NOMO-1 (cell line): ENCODE data around the gene RFPL1.
A peak's percentile ranks its signal among the peaks of the same experiment; 100 is the strongest.

Experiments
- DNase-seq, 2 experiments: peaks; one replicate each; lab custom pipeline; 2025; ENCODE audit not compliant: unreplicated experiment in 2 of 2; lab: John Stamatoyannopoulos, UW

RFPL1 gene

DNA sequence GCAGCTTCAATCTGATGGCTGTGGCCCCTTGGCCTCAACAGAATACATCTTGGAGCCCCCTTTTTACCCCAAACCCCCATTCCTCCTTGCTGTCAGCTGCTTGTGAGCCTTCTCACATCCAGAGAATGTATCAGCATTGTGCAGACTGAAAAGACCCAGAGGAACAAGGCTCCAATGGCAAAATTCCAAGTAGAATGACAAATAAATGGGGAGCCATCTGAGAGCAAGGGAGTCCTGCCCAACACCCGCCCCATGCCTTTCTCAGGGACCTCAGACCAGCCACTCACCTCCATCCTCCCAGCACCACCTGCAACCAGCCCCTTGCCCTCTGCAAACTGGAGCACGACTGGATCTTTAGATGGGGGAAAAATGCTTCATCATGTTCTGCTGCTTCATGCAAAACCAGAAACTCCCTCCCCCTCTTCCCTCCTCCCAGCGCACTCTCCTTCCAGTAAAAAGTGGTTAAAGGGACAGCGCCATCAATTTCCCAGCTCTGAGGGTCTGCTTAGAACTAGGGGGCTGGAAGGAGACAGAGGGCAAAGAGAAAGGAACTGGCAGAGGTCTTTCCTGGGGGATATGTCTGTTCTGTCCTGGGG, 39.4 kb downstream of the RFPL1 start:
- no peak for DNase-seq

DNA sequence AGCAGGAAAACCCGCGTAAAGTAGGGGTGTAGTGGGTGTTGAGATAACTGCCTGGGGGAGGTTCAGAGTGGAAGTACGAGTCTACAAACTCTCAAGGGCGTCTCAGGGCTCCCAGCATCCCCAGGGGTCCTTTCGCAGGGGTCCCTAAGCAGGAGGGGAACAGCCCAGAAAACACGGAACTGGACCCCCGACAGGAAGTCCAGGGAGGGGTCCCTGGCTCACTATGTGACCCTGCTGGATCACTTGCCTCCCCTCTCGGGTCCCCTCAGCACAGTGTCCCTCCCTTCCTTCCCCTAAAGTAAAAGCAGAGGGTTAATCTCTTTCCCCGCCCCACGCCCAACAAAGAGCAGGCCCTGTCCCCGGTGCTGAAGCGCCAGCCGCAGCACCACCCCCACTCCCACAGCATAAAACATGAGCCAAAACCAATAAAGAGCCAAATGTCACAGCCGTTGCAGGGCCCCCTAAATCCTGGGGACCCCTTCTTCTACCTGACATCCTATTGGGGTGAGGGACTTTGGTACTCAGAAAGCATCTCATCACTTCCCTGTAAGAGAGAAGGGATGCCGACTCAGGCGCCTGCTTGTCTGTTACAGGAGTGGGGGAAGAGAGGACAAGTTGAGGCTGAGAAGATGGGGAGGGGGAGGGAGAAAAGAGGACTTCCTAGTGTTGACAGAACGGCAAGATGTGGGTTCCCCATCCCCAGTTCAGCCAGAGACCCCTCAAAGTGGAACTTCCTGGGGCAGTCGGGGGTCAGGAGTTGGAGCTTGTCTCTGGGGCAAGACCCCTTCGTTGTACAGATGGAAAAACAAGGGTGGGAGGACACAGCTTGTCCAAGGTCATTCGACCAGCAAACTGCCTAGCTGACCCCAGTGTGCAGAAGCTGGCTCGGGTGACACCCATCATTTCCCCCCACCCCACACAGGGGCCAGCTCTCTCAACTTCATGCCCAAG, 40.2 kb downstream of the RFPL1 start:
- DNase-seq: peak in 1 of 2 experiments; percentile 17

DNA sequence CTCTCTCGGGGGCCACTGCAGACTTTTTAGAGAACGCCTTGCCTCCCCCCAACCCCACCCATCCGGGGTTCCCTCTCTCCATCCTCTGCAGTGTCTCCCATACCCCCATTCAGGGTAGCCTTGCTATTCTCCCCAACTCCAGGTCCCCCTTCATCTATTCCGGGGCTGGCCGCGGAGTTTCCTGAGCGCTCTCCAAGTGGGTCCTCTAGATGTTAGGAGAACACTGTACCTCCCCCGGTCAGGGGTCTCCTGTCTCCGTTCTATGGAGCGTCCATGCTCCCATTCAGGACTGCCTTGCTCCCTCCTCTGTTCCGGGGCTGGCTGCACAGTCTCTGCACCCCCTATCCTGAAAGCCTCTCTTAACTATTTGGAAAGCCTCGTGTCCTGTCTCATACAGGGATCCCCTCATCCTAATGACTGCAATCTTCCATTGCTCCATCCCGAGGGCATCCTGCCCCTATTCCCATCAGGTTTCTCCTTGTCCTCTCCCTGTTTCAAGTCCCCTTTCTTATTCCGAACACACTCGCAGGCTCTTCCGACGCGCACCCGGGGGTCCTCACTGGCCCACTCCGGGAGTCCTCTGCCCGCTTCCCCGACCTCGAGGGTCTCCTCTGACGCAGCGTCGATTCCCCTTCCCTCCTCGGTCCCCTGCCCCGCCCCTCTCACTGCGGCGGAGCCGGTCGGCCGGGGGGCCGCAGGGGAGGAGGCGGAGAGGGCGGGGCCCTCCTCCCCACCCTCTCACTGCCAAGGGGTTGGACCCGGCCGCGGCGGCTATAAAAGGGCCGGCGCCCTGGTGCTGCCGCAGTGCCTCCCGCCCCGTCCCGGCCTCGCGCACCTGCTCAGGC, 41.3 kb downstream of the RFPL1 start, which contains the start of gene NEFH:
Gene NEFH (plus strand): TSS at position 802 of the 845 bp plus-strand sequence. CDS start 45 bp downstream, outside the sequence.
- peak in 1 of 2 experiments; percentile 7 for DNase-seq

DNA sequence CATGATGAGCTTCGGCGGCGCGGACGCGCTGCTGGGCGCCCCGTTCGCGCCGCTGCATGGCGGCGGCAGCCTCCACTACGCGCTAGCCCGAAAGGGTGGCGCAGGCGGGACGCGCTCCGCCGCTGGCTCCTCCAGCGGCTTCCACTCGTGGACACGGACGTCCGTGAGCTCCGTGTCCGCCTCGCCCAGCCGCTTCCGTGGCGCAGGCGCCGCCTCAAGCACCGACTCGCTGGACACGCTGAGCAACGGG, 41.8 kb downstream of the RFPL1 start:
- DNase-seq: no peak

DNA sequence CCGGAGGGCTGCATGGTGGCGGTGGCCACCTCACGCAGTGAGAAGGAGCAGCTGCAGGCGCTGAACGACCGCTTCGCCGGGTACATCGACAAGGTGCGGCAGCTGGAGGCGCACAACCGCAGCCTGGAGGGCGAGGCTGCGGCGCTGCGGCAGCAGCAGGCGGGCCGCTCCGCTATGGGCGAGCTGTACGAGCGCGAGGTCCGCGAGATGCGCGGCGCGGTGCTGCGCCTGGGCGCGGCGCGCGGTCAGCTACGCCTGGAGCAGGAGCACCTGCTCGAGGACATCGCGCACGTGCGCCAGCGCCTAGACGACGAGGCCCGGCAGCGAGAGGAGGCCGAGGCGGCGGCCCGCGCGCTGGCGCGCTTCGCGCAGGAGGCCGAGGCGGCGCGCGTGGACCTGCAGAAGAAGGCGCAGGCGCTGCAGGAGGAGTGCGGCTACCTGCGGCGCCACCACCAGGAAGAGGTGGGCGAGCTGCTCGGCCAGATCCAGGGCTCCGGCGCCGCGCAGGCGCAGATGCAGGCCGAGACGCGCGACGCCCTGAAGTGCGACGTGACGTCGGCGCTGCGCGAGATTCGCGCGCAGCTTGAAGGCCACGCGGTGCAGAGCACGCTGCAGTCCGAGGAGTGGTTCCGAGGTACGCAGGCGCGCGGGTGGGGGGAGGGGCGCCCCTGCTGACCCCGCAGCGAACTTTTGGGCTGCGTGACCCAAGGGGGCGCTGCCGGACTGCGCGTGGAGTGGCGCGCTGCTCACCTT, 42.3 kb downstream of the RFPL1 start:
- peak; percentile 60 to 77 for DNase-seq

DNA sequence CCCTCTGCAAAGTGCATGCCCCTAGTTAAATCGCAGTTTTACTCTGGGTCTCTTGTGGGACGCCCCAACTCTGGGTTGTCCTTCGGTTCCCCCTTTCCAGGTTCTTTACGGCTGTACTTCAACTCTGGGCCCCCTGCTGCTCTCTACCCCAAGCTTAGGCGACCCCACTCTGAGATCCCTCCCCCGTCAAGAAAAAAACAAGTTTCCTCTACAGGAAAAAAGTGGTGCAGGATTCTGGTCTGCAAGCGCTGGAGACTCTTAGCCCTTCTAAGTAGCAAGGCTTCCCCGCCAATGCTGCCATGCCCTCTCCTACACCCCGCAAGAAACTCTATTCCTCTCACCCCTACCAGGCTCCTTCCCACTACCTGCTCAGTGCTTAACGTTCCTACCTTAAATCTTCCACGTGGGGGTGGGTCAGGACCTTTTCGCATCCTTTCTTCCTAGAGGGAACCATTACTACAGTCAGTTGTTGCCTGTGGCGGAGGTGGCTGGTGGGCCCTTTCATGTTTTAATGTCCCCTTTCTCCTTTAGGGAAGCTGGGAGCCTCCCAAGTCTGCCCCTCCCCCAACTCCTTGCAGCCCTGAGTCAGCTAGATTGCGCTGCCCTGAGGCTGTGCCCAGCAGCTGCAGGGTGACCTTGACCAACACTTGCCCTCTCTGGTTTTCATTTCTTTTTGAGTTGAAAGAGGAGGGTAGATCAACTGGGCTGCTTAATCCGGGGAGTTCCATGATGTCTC, 43.0 kb downstream of the RFPL1 start:
- DNase-seq: no peak

DNA sequence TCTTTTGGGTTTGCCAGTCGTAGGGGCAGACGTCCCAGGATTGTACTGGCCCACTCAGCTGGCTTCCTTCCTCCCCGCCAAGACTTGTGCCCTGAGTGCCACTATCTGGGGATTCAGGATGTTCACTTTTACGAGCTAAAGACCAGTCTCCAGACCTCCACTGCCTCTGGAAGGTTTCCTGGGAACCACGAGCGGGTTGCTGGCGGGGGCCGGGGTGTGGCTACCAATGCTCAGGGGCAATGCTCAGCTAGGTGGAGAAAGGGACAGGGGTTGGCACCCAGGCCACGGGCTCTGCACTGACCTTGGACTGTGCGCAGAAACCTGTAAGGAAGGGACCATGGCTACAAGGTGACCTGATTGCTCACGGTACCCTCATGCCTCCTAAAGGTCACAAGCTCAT, 43.9 kb downstream of the RFPL1 start:
- no peak for DNase-seq

DNA sequence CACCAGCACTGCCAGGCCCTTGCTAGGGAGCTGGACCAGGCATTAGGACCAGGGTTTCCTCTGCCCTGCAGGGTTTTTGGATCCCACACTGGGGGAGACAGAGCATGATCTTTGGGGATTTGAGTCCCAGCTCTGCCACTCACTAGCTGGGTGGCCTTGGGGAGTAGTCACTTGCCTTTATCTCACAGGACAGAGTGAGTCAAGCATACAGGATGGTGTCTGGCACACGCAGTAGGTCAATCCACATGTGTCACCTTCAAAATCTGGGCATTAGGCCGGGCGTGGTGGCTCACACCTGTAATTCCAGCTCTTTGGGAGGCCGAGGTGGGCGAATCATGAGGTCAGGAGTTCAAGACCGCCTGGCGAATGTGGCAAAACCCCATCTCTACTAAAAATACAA, 44.3 kb downstream of the RFPL1 start:
- DNase-seq: no peak

DNA sequence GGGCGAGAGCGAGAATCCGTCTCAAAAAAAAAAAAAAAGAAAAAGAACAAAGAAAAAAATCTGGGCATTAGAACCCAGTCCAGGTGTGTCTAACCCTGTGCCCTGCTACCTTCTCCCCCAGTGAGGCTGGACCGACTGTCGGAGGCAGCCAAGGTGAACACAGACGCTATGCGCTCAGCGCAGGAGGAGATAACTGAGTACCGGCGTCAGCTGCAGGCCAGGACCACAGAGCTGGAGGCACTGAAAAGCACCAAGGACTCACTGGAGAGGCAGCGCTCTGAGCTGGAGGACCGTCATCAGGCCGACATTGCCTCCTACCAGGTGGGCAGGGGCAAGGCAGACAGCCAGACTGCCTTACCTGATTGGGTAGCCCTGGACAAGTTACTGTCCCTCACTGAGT, 44.9 kb downstream of the RFPL1 start:
- no peak for DNase-seq

DNA sequence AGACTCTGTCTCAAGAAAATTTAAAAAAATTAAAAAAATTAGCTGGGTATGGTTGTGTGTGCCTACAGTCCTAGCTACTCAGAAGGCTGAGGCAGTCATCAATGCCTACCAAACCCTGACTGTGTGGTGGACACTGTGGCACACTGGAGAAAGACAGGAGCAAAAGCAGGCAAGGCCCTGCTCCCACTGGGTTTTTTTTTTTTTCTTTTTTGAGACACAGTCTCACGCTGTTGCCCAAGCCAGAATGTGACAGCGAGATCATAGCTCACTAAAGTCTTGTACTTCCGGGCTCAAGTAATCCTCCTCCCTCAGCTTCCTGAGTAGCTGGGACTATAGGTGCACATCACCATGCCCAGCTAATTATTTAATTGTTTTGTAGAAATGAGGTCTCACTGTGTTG, 46.3 kb downstream of the RFPL1 start:
- no peak for DNase-seq

DNA sequence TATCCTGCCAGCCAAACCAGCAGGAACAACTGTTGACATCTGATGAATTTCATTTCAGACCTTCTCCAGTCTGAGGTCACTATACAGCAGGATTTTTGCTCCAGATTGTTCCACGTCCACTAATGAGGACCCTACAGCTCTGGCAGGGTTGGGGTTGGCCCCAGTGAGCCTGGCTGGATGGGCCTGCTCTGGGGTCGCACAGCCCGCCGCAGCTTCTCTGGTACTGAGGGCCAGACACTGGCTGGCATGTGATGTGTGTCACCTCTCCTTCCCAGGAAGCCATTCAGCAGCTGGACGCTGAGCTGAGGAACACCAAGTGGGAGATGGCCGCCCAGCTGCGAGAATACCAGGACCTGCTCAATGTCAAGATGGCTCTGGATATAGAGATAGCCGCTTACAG, 47.1 kb downstream of the RFPL1 start:
- DNase-seq: no peak

DNA sequence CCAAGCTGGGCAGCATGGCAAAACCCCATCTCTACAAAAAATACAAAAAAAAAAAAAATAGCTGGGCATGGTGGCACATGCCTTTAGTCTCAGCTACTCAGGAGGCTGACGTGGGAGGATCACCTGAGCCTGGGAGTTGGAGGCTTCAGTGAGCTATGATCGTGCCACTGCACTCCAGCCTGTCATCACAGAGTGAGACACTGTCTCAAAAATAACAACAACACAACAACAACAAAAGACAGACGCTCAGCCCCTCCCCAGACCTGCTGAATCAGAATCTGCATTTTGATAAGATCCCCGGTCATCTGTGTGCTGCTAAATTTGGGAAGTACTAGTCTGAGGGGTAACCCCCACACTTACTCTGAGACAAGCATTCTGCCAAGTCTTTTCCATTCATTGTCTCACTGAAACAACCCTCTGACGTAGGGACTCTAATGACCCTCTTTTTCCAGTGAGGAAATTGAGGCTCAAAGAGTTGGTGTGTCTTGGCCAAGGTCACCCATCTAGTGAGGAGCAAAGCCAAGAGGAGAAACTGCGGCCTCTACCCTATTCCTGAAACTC, 49.1 kb downstream of the RFPL1 start:
- no peak for DNase-seq

DNA sequence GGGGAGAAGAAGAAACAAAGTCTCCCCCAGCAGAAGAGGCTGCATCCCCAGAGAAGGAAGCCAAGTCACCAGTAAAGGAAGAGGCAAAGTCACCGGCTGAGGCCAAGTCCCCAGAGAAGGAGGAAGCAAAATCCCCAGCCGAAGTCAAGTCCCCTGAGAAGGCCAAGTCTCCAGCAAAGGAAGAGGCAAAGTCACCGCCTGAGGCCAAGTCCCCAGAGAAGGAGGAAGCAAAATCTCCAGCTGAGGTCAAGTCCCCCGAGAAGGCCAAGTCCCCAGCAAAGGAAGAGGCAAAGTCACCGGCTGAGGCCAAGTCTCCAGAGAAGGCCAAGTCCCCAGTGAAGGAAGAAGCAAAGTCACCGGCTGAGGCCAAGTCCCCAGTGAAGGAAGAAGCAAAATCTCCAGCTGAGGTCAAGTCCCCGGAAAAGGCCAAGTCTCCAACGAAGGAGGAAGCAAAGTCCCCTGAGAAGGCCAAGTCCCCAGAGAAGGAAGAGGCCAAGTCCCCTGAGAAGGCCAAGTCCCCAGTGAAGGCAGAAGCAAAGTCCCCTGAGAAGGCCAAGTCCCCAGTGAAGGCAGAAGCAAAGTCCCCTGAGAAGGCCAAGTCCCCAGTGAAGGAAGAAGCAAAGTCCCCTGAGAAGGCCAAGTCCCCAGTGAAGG, 50.9 kb downstream of the RFPL1 start:
- peak; percentile 24 to 50 for DNase-seq

DNA sequence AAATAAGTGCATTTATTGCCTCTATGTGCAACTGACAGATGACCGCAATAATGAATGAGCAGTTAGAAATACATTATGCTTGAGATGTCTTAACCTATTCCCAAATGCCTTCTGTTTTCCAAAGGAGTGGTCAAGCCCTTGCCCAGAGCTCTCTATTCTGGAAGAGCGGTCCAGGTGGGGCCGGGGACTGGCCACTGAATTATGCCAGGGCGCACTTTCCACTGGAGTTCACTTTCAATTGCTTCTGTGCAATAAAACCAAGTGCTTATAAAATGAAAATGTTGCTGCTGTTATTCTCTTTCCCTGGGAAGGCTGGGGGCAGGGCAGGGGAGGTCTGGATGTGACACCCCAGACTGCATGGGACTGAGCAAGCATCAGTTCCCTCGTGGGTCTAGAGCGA, 52.6 kb downstream of the RFPL1 start:
- no peak for DNase-seq
